CD4-positive, CD25-positive, alpha-beta regulatory T cell (primary cell): Measurements from ENCODE around the gene RASSF6. TPM values are rescaled to one million over a fixed set of nuclear protein-coding genes. Genes with fewer than 3 reads are reported as not detected.

Experiments used
- ATAC-seq, 2 donors: fragments of 150-1000 bp; cut with Tn5 transposase; one replicate each; pipeline ENCODE4 v1.10.0; 2021; ENCODE audit warnings: low read depth in 2 of 2, moderate number of reproducible peaks in 2 of 2, moderate library complexity in 1 of 2
- DNase-seq, 3 donors: peaks; one replicate each; pipeline versions ENCODE4 v3.0.0 to v3.0.0-alpha.2; 2012 to 2022; ENCODE audit warnings: mixed read lengths in 1 of 3
- H3K27ac ChIP-seq: one replicate; pipeline ENCODE4 v1.7.0; 2013; ENCODE audit warnings: mild to moderate bottlenecking, low read length; ENCODE audit not compliant: insufficient read depth, poor library complexity, severe bottlenecking
- H3K27me3 ChIP-seq: one replicate; pipeline ENCODE4 v1.7.0; 2013; ENCODE audit warnings: low read length; ENCODE audit not compliant: control insufficient read depth, insufficient read depth
- H3K36me3 ChIP-seq: one replicate; pipeline ENCODE4 v1.7.0; 2013; ENCODE audit warnings: mild to moderate bottlenecking, low read length, moderate library complexity; ENCODE audit not compliant: control insufficient read depth, insufficient read depth
- H3K4me1 ChIP-seq: 2 replicates; pipeline ENCODE4 v1.7.0; 2013; ENCODE audit warnings: mild to moderate bottlenecking, low read length; ENCODE audit not compliant: insufficient read depth, control insufficient read depth, poor library complexity, severe bottlenecking
- H3K4me3 ChIP-seq: one replicate; pipeline ENCODE4 v1.7.0; 2013; ENCODE audit warnings: low read depth, mild to moderate bottlenecking, low read length, moderate library complexity
- H3K9me3 ChIP-seq, 2 experiments: 1 replicate in 1 of 2; 2 replicates in 1 of 2; pipeline ENCODE4 v1.7.0; 2013; ENCODE audit warnings: low read length in 2 of 2, mild to moderate bottlenecking in 1 of 2, moderate library complexity in 1 of 2; ENCODE audit not compliant: control insufficient read depth in 2 of 2
- H3K27ac Mint-ChIP-seq, 3 donors: one replicate each; pipeline ENCODE4 v1.8.0; 2020 to 2022; ENCODE audit warnings: mild to moderate bottlenecking in 3 of 3, mixed read lengths in 3 of 3, moderate library complexity in 2 of 3
- H3K27me3 Mint-ChIP-seq: one replicate; pipeline ENCODE4 v1.8.0; 2022; ENCODE audit warnings: mild to moderate bottlenecking, mixed read lengths
- H3K36me3 Mint-ChIP-seq: one replicate; pipeline ENCODE4 v1.8.0; 2020; ENCODE audit warnings: mixed read lengths
- H3K4me1 Mint-ChIP-seq, 4 donors: one replicate each; pipeline ENCODE4 v1.8.0; 2020 to 2022; ENCODE audit warnings: mixed read lengths in 4 of 4, mild to moderate bottlenecking in 1 of 4
- H3K4me3 Mint-ChIP-seq, 4 donors: one replicate each; pipeline ENCODE4 v1.8.0; 2020 to 2022; ENCODE audit warnings: mild to moderate bottlenecking in 4 of 4, mixed read lengths in 4 of 4, moderate library complexity in 3 of 4
- H3K9me3 Mint-ChIP-seq, 7 donors: one replicate each; pipeline ENCODE4 v1.8.0; 2020 to 2022; ENCODE audit warnings: mixed read lengths in 7 of 7, mild to moderate bottlenecking in 3 of 7, moderate library complexity in 2 of 7
- polyA plus RNA-seq, 4 donors: library from polyadenylated mRNA; unstranded; fragments of 300-500 nt; fragmentation: Illumina TruSeq; gene quantifications; one replicate each; pipeline ENCODE4 v1.2.3, GENCODE V29; 2021
- total RNA-seq: library from RNA; stranded (reverse); gene quantifications from one replicate; pipeline ENCODE4 v1.2.3, GENCODE V29; 2022

Gene RASSF6
- total and polyA plus RNA-seq, 5 donors from 2014 or later: 0.15 to 0.31 TPM; not detected in 3

DNA sequence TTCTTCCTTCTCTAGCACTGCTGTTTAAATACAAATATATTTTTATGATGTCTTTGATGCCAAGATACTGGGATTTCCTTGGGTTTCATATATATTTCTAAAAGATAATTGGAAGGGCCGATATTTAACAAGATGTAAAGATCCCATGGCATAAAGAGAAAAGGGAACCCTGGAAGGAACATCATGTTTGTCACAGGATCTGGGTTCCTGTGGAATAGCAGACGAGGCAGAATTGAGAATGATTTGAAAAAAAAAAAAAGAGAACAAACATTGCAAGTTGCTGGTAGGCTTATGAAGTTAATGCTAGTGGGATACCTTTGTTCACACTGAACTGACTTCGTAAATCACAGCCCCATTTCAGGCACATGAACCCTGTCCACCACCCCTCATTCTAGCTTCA is 33.6 kb downstream of the RASSF6 start:
- no peaks in the 10 kb centered on the region for H3K9me3 ChIP-seq
- no peak overlapping the region for H3K4me3 ChIP-seq
- ATAC-seq (no peak), DNase-seq (no peak)
- H3K27me3 ChIP-seq: no peaks in the 10 kb centered on the region
- H3K36me3 ChIP-seq: no peaks in the 10 kb centered on the region
- Mint-ChIP-seq H3K4me3 (no peak overlapping the region), H3K27ac (no peak overlapping the region), H3K9me3 (no peaks in the 10 kb centered on the region), H3K36me3 (no peaks in the 10 kb centered on the region), H3K4me1 (no peaks in the 10 kb centered on the region), H3K27me3 (no peaks in the 10 kb centered on the region)
- no peaks in the 10 kb centered on the region for H3K4me1 ChIP-seq
- H3K27ac ChIP-seq: no peak overlapping the region

DNA sequence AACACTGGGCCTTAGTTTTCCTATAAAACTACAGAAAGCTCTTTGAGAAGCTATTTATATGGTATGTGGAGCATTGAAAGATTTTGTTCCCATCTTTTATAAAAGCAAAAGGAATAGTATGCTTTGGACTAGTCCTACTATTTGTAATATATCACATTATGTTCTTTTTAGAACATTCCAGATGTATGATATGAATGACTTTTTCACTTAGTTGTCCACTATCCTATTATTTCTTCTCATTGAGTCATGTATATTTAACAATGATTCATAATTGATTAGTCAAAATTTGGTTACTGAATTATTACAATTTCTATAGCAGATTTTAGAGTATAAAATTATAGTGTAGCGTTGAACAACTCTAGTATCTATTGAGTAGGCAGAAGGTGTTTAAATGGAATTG is 34.2 kb downstream of the RASSF6 start:
- no peaks in the 10 kb centered on the region for H3K36me3 Mint-ChIP-seq
- ATAC-seq (no peak), DNase-seq (no peak)
- Histone ChIP-seq H3K9me3 (no peaks in the 10 kb centered on the region), H3K4me1 (no peaks in the 10 kb centered on the region), H3K36me3 (no peaks in the 10 kb centered on the region), H3K27ac (no peak overlapping the region), H3K27me3 (no peaks in the 10 kb centered on the region), H3K4me3 (no peak overlapping the region)
- no peak overlapping the region for H3K4me3 Mint-ChIP-seq
- no peak overlapping the region for H3K27ac Mint-ChIP-seq
- H3K27me3 Mint-ChIP-seq: no peaks in the 10 kb centered on the region
- H3K4me1 Mint-ChIP-seq: no peaks in the 10 kb centered on the region
- peaks cover 0 to 4% (median 0%) of the 10 kb centered on the region in 7 donors for H3K9me3 Mint-ChIP-seq

GRCh38 chr4:73585345-73585744 is 34.9 kb downstream of the RASSF6 start:
- H3K27ac Mint-ChIP-seq: no peak overlapping the region
- H3K27me3 Mint-ChIP-seq: no peaks in the 10 kb centered on the region
- H3K4me3 ChIP-seq: no peak overlapping the region
- no peak overlapping the region for H3K27ac ChIP-seq
- no peaks in the 10 kb centered on the region for H3K9me3 ChIP-seq
- H3K27me3 ChIP-seq: no peaks in the 10 kb centered on the region
- H3K36me3 Mint-ChIP-seq: no peaks in the 10 kb centered on the region
- H3K36me3 ChIP-seq: no peaks in the 10 kb centered on the region
- no peaks in the 10 kb centered on the region for H3K4me1 Mint-ChIP-seq
- no peaks in the 10 kb centered on the region for H3K4me1 ChIP-seq
- DNase-seq (no peak), ATAC-seq (no peak)
- no peak overlapping the region for H3K4me3 Mint-ChIP-seq
- peaks cover 0 to 4% (median 0%) of the 10 kb centered on the region in 7 donors for H3K9me3 Mint-ChIP-seq

DNA sequence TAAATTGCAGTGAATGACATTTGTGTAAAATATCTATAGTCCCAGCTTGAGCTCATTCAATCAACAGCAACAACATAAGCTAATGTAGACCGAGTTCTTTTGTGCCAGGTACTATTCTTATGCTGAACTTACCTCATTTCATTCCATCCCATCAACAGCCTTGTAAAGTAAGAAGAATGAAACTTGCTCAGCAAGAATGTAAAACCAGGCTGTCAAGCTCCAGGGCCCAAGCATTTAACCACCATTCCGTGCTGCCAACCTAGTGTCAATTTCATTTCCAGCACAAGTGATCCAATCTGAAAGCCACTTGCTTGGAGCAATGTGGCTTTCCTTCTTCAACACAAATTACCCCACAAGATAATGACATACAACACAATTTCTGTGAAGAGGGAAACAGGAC is 36.6 kb downstream of the RASSF6 start:
- Mint-ChIP-seq H3K4me1 (no peaks in the 10 kb centered on the region), H3K9me3 (peaks cover 0 to 4% (median 0%) of the 10 kb centered on the region in 7 donors), H3K27ac (no peak overlapping the region), H3K27me3 (no peaks in the 10 kb centered on the region), H3K4me3 (no peak overlapping the region), H3K36me3 (no peaks in the 10 kb centered on the region)
- Histone ChIP-seq H3K27me3 (no peaks in the 10 kb centered on the region), H3K9me3 (no peaks in the 10 kb centered on the region), H3K27ac (no peak overlapping the region), H3K4me1 (no peaks in the 10 kb centered on the region), H3K4me3 (no peak overlapping the region), H3K36me3 (no peaks in the 10 kb centered on the region)
- DNase-seq (no peak), ATAC-seq (no peak)

DNA sequence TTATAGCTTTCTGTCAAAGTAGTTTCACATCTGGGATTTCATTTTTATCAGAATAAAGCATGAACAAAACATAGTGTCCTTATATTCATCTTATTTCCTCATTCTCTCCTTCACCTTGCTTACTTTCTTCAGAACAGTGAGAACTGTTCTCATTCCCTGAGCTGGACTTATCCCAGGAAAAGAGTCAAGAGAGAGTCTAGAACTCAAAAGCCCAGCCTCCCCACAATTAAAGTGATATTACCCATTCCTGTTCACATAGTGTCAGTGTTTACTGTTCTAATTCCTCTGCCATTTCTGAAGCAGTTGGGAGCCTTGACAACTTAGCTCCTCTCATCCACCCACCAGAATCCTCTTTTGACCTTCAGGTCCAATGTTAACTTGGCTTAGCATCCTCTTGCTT is 42.9 kb downstream of the RASSF6 start:
- no peaks in the 10 kb centered on the region for H3K36me3 ChIP-seq
- Mint-ChIP-seq H3K9me3 (peaks cover 0 to 4% (median 0%) of the 10 kb centered on the region in 7 donors), H3K36me3 (no peaks in the 10 kb centered on the region), H3K4me3 (no peak overlapping the region), H3K27me3 (no peaks in the 10 kb centered on the region), H3K4me1 (no peaks in the 10 kb centered on the region), H3K27ac (no peak overlapping the region)
- no peaks in the 10 kb centered on the region for H3K4me1 ChIP-seq
- DNase-seq: no peak
- H3K27ac ChIP-seq: no peak overlapping the region
- no peak for ATAC-seq
- H3K9me3 ChIP-seq: no peaks in the 10 kb centered on the region
- H3K4me3 ChIP-seq: no peak overlapping the region
- H3K27me3 ChIP-seq: no peaks in the 10 kb centered on the region

- Mint-ChIP-seq H3K4me3 (no peak overlapping the region), H3K27me3 (no peaks in the 10 kb centered on the region), H3K27ac (no peak overlapping the region), H3K36me3 (no peaks in the 10 kb centered on the region), H3K9me3 (peaks cover 0 to 4% (median 0%) of the 10 kb centered on the region in 7 donors), H3K4me1 (no peaks in the 10 kb centered on the region)
- no peak overlapping the region for H3K27ac ChIP-seq
- H3K4me3 ChIP-seq: no peak overlapping the region
- DNase-seq: no peak
- H3K36me3 ChIP-seq: no peaks in the 10 kb centered on the region
- H3K9me3 ChIP-seq: no peaks in the 10 kb centered on the region
- no peak for ATAC-seq
- H3K27me3 ChIP-seq: no peaks in the 10 kb centered on the region
- H3K4me1 ChIP-seq: no peaks in the 10 kb centered on the region
Observed at GRCh38 chr4:73576381-73576780, 43.9 kb downstream of the RASSF6 start.

DNA sequence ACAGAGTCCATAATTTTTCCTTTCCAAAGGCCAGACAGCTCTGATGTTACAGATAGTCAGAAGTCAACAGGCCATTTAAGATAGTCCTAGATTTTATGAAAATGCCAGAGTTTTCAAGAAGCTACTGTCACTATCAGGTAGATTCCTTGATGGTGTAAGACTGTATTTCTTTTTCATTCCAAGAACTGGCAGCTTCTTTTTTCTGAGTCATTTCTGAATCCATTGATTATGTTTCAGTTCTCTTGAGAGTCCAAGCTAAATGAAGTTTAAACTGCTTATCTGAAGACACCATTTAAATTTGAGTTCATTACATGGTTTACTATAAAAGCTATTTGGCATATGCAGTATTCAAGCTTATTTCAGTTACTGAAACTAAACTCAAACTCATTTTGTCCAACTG is 44.6 kb downstream of the RASSF6 start:
- DNase-seq (no peak), ATAC-seq (no peak)
- Mint-ChIP-seq H3K4me1 (no peaks in the 10 kb centered on the region), H3K4me3 (no peak overlapping the region), H3K9me3 (peaks cover 0 to 1% (median 0%) of the 10 kb centered on the region in 7 donors), H3K27me3 (no peaks in the 10 kb centered on the region), H3K27ac (no peak overlapping the region), H3K36me3 (no peaks in the 10 kb centered on the region)
- no peak overlapping the region for H3K27ac ChIP-seq
- H3K27me3 ChIP-seq: no peaks in the 10 kb centered on the region
- H3K4me1 ChIP-seq: no peaks in the 10 kb centered on the region
- H3K4me3 ChIP-seq: no peak overlapping the region
- no peaks in the 10 kb centered on the region for H3K36me3 ChIP-seq
- H3K9me3 ChIP-seq: no peaks in the 10 kb centered on the region

DNA sequence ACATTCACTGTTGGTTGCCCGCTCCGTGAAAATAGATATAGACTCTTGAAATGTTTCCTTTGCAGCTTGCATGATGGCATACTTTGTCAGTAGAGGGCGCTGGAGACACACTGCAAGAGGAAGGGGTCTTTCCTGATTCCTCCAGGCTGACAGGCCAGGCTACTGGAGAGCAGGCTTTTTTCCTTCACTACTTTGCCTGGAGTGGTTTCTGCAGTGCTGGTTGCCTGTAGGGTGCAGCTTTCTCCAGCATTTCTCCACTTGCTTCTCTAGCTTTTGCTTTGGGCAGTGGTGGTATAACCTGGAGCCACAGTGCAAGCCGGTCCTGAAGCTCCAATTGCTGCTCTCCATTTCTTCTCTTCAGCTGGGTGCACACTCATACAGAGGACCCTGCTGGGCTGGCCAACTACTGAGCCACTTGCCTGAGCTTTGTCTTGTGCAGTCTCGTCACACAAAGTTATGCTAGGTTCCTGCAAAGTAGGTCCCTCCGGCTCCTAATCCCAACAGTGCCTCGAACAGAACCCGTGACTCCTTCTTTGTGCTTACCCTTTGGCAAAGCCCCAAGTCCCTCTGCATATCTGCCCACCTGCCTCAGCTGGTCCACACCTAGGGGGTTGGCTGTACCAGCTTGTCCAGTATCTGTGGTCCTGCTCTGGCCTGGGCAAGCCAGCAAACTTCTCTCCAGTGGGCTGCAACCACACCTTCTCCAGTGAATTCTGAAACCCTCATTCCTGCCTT is 46.3 kb downstream of the RASSF6 start:
- Mint-ChIP-seq H3K9me3 (peaks cover 0 to 1% (median 0%) of the 10 kb centered on the region in 7 donors), H3K27ac (no peak overlapping the region), H3K36me3 (no peaks in the 10 kb centered on the region), H3K27me3 (no peaks in the 10 kb centered on the region), H3K4me3 (no peak overlapping the region), H3K4me1 (no peaks in the 10 kb centered on the region)
- DNase-seq (peak in 1 of 3 donors; percentile 38), ATAC-seq (no peak)
- H3K9me3 ChIP-seq: no peaks in the 10 kb centered on the region
- H3K4me3 ChIP-seq: no peak overlapping the region
- no peaks in the 10 kb centered on the region for H3K36me3 ChIP-seq
- no peaks in the 10 kb centered on the region for H3K4me1 ChIP-seq
- H3K27me3 ChIP-seq: no peaks in the 10 kb centered on the region
- H3K27ac ChIP-seq: no peak overlapping the region
